Measurements from ENCODE around the gene GINS3.

- no peak for TF ChIP-seq CTCF (IDR thresholded peaks at IDR 0.05)
- TF ChIP-seq POLR2A (IDR thresholded peaks at IDR 0.05) = no peak
- no peak for TF ChIP-seq POLR2AphosphoS5 (IDR thresholded peaks at IDR 0.05)
Measured at GRCh38 chr16:58343562-58343961, 48.7 kb upstream of the GINS3 start.

Data from upper lobe of left lung (tissue), 4 donors.